GM21723 (cell line): ENCODE results near the gene PTEN.

Source experiments
- ATAC-seq: cut with Tn5 transposase; IDR thresholded peaks from one replicate; pipeline ENCODE4 v1.9.1; 2021; ENCODE audit warnings: mild to moderate bottlenecking, moderate library complexity; ENCODE audit not compliant: unreplicated experiment

PTEN gene

DNA sequence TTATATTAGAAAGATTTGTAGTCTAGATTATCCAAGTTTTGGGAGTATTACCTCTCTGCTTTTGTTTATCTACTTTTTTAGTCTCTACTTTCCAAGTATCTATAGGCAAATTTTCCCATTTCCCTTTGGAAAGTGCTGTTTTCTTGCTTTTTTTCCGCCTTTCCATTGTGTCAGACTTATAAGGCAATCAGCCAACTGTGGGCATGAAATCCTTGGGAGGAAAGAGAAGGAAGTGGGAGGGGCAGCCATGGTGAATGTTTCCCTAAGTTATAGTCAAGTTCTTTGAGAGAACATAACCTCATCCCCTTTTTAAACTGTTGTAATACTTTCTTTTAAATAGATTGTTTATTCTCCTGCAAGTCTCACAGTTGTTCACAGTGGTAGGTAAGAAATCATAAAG lies 52.6 kb downstream of the PTEN start:
- ATAC-seq = no peak

GRCh38 chr10:87916515-87916914 lies 53.1 kb downstream of the PTEN start:
- ATAC-seq = no peak

DNA sequence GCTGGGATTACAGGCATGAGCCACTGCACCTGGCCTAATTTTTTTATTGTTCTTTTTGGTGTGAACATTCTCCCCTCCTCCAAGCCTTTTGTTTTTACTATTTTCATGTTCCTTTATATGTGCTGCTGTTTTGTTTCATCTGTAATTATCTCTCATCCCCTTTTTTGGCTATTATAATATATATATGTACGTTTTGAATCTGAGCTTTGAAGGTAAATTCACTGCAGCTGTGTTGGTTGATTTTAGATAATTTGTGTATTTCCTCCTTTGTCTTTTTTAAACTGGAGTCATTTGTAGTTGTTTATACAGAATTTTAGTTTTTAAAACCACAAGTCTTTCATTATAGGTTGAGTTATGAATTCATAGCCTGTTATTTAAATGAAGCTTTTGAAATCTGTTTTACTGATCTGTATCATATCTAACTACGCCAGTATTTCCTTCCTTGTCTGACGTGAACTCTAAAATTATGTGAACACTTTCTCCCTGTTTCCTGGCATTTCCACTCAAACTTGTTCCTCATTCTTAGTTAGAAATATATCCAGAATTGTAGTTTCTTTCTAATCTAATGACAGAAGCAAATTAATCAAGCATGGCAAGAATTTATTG lies 54.9 kb downstream of the PTEN start:
- ATAC-seq = no peak

DNA sequence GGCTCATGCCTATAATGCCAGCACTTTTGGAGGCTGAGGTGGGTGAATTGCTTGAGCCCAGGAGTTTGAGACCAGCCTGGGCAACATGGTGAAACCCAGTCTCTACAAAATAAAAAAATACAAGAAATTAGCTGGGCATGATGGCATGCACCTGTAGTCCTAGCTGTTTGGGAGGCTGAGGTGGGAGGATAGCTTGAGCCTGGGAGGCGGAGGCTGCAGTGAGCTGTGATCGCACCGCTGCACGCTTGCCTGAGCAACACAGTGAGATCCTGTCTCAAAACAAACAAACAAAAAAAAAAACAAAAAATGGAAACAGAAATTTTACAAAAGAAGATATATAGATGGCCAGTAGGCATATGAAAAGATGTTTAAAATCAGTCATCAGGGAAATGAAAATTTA lies 57.1 kb downstream of the PTEN start:
- ATAC-seq = no peak

- ATAC-seq = no peak
Measured at GRCh38 chr10:87921931-87922688, 58.7 kb downstream of the PTEN start.

GRCh38 chr10:87923233-87923632 lies 59.8 kb downstream of the PTEN start:
- no peak for ATAC-seq

- no peak for ATAC-seq
Measured at GRCh38 chr10:87925570-87925969, 62.1 kb downstream of the PTEN start.

DNA sequence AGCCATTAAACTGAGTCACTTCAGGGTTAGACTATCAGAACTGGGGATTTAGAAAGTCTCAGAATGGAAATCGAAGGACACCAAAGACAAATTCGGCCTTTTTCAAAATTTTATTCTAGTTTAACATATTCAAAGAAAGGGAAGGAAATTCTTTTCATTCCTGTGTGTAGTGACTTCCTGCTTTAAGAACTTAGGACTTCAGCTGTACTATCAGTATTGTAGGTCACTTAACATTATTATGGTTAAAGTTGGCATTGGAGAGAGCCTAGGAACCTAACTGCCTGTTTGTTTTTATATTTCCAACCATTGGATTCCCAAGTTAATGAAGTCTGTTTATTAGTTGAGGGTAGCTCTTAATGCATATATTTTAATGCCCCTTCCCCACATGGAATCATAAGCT lies 63.7 kb downstream of the PTEN start:
- ATAC-seq = no peak

DNA sequence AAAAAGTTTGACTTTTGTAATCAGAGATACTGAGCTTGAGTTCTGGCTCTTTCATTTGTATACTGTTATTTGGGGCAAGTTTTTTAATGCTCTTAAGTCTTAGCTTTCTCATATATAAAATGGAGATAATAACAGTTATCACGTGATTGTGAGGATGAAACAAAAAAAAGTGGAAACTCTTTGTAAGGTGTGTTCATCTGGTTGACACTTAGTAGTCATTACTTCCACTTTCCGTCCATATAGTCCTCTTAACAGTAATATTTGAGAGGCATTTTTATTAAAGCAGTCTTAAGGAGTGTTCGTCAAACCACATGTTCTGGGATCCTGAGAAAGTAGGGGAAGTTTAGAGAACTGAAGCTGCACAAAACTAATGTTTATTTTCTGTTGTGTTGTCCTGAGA lies 65.6 kb downstream of the PTEN start:
- no peak for ATAC-seq

DNA sequence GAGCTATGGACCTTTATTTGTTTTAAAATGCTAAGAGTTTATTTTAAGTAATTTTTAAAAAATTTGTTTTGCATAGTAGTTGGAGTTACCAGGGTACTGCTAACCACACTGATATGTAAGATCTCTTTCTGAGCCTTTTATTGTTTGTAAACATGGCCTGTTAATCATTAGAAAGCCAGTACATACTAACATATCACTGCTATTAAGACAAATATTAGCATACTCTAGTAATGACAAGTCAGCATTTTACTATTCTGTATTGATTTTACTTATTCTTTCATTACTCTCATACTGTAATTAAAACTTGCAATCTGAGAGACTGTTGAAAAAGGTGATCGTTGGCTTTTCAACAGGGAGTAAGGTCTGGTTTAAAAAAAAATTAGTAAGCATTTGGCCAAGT lies 66.7 kb downstream of the PTEN start:
- ATAC-seq = no peak

DNA sequence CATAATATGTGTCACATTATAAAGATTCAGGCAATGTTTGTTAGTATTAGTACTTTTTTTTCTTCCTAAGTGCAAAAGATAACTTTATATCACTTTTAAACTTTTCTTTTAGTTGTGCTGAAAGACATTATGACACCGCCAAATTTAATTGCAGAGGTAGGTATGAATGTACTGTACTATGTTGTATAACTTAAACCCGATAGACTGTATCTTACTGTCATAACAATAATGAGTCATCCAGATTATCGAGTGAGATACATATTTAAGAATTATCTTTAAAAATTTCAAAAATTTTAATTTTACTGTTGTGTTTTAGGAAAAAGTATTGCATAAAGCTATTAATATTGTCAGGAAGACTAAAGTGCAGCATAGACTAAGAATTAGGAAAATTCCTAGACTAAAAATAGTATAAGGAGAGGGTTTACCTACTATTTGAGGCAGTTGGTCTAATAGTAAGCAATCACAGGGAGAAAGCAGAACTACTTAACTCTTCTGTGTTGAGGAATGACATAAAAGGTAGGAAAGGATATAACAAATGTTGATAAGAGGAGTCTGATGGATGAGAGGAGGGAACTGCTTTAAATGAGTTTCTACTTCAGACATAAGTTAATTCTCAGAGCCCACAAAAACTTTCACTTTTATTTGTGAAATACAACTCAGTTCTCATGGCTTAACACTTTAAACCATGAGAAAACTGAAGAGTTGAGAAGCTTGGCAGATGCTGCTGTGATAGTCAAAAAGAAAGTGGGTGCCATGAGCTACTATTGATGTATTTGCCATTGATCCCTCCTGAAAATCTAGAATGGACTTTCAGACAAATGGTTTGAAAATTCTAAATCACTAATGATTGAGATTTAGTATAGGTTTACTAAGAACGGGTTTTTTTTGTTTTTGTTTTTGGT lies 67.8 kb downstream of the PTEN start:
- ATAC-seq = peak; percentile 48

DNA sequence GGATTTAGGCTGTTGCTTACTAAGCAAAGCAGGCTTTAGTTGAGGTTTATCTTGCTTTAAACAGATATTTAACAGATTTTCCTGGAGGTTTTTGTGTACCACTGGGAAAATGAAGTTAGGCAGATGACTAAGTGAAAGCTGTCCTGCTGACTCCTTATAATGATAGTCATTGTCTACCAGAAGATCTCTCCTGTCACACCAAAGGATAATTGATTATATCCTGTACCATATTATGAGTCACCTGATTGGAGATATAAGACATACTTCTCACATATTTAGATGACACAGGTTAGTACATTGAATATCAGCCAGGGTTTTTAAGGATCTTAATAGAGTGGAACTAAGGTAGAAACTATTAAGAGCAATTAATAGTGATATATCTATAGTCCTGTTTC lies 68.4 kb downstream of the PTEN start:
- no peak for ATAC-seq

DNA sequence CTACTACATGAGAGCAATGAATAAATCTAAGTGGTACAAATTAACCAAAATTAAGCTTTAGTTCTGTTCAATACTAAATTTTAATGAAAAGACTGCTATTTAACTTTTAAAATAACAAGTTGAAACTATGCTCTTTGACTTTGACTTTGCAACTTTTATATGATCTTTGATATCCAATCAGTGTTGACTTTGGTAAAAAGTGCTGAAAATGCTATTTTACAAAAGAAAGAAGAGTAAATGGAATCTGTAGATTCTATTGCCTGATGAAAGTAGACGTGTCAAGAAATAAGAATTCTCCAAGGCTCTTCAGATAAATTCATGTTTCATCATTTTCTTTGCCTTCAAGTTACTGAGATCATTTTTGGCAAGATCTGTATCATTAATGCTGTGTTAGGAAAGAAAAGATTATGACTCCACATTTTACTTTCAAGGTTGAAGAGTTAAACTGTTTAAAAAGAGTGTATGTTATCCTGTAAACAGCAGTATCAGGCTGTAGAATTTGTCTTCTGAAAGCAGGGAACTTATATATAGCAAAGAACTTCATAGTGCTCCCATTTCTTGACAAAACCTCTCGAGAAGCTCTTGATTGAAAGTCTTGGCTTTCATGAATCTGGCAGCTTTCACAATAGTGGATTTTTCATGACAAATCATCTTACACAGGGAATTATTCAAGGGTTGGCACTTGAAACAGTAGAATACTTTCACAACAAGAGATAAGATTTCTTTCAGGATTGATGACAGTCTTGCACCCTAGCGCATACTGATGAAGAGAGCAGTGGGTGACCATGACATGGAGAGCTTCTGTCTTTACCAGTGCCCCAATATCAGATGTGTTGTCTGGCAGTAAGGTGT lies 72.1 kb downstream of the PTEN start:
- ATAC-seq = no peak

DNA sequence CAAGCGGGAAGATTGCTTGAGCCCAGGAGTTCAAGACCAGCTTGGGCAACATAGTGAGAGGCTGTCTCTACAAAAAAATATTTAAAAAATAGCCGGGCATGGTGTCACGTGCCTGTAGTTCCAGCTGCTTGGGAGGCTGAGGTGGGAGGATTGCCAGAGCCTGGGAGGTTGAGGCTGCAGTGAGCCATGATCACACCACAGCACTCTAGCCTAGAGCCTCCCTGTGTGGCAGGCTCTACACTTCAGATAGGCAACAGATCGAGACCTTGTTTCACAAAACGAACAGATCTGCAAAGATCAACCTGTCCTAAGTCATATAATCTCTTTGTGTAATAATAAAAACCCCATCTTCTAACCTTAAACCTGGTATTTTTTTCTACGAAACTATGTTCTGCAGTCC lies 76.8 kb downstream of the PTEN start:
- ATAC-seq = no peak

DNA sequence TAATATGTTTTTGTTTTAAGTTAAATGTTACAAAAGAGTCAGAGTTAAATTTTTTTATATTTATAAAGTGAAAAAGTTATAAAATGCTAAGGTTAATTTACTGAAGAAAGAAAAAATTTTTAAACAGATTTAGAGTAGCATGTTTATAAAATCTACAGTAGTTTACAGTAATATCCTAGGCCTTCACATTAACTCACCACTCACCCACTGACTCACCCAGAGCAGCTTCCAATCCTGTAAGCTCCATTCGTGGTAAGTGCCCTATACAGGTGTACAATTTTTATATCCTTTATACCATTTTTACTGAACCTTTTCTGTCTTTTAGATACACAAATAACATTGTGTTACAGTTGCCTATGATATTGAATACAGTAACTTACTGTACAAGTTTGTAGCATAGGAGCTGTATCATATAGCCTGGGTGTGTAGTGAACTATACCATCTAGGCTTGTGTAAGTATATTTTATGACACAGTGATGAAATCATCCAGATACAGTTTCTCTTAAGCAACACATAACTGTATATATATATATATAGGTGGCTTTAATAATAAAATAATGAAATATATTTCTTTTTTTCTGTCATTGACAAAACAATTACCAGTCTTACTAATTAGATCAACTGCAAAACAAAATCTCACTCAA lies 79.6 kb downstream of the PTEN start:
- no peak for ATAC-seq

- no peak for ATAC-seq
Measured at GRCh38 chr10:87945984-87946383, 82.6 kb downstream of the PTEN start.

DNA sequence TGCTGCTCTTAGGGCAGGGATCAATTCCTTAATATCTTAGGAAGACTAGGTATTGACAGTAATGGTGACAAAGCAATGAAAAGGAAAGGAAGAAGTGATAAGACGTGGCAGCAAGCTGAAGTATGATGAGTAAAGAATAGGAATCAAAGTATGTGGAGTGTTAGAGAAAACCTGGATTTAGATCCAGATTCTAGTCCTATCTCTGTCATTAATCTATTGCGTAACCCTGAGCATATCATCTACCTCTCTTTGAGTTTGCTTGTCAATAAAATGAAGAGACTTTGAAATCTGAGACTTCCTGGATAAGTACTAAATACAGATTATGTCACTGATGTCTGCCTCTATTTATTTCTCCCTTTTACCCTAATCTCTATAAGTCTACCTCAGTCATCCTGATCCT lies 89.2 kb downstream of the PTEN start:
- no peak for ATAC-seq

DNA sequence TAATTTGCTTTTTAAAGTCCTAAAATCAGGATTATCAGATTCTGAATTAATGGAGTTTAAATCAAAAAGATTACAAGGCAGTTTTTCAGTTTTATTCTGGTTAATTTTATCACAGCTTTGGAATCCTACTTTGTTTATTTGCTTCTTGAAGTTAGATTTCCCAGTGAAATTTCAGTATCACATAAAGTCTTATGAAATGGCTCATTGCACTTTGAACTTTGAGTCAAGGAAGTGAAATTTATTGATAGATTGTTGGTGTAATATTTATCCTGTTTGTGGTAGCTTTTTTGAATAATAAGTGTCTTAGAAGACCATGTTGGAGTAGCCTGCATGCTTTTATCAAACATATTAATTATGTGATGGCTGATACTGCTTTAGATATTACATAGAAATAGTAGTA lies 92.6 kb downstream of the PTEN start:
- no peak for ATAC-seq

DNA sequence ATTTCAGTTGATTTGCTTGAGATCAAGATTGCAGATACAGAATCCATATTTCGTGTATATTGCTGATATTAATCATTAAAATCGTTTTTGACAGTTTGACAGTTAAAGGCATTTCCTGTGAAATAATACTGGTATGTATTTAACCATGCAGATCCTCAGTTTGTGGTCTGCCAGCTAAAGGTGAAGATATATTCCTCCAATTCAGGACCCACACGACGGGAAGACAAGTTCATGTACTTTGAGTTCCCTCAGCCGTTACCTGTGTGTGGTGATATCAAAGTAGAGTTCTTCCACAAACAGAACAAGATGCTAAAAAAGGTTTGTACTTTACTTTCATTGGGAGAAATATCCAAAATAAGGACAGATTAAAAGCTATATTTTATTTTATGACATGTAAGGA lies 94.3 kb downstream of the PTEN start:
- no peak for ATAC-seq

GRCh38 chr10:87960230-87960629 lies 96.8 kb downstream of the PTEN start:
- ATAC-seq = no peak
